Epithelial cell of esophagus (primary cell): Measurements from ENCODE around the gene SLX9.

ENCODE experiments used
- DNase-seq: peaks from one replicate; pipeline ENCODE4 v3.0.0; 2010; ENCODE audit warnings: low read depth
- H3K4me3 ChIP-seq: 2 replicates; pipeline ENCODE4 v1.5.1; 2011; ENCODE audit warnings: mild to moderate bottlenecking, low read length, control low read depth
- TF ChIP-seq, protein P1 (sequence below): IDR thresholded peaks from 2 replicates; pipeline ENCODE4 v1.5.1; 2011; ENCODE audit warnings: low read depth, mild to moderate bottlenecking, low read length, control low read depth, inconsistent platforms; ENCODE audit not compliant: insufficient read depth; ENCODE audit errors: missing control alignments

Gene SLX9

DNA sequence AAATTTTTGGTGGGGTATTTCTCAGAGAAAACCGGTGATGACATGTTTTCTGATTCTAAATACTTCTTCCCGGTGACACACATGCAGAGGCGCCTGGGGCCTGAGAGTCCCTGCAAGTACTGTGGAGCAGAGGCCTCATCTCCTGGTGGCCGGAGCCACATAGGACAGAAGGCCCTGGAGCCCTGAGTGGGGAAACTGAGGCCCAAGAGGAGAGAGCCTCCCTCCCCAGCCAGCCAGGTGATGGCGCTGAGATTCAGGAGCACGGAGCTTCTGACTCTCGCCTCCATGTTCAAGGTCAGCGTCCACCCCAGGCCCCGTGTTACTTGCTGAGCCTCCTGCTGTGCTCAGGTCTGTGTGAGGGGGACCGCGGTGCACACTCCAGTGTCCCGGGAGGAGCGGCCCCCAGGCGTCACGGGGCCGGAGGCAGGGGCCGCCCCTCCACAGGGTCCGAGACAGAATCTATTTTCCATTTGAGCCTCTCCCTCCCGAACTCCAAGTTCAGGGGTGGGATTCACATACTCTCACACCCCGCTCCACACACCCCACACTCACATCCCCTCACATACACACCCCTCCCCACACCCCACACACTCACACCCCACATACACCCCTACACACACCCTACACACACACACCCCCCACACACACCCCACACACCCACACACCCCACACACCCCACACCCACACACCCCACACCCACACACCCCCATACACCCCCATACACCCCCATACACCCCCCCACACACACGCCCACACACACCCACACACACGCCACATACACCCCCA is 43.8 kb downstream of the SLX9 start:
- DNase-seq, result no peak
- TF ChIP-seq, protein P1, sequence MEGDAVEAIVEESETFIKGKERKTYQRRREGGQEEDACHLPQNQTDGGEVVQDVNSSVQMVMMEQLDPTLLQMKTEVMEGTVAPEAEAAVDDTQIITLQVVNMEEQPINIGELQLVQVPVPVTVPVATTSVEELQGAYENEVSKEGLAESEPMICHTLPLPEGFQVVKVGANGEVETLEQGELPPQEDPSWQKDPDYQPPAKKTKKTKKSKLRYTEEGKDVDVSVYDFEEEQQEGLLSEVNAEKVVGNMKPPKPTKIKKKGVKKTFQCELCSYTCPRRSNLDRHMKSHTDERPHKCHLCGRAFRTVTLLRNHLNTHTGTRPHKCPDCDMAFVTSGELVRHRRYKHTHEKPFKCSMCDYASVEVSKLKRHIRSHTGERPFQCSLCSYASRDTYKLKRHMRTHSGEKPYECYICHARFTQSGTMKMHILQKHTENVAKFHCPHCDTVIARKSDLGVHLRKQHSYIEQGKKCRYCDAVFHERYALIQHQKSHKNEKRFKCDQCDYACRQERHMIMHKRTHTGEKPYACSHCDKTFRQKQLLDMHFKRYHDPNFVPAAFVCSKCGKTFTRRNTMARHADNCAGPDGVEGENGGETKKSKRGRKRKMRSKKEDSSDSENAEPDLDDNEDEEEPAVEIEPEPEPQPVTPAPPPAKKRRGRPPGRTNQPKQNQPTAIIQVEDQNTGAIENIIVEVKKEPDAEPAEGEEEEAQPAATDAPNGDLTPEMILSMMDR, result no peak
- H3K4me3 ChIP-seq, result no peak overlapping the region

DNA sequence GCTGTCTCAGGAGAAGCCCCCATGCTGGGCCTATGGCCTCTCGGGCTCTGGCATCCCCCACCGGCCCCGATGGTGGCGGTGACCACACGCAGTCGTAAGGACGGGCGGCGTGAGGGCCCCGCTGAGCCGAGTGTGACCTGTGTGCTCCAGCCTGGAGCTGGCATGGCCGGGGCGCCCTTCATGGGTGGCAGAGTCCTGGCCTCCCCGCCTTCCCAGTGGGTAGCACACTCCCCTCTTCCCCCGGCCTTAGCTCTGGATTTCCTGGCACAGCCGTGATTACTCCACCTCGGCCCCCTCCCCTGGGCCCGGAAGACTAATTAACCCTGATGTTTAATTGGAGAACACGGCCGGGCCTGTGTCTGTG is 44.6 kb downstream of the SLX9 start:
- TF ChIP-seq, protein P1, result no peak
- H3K4me3 ChIP-seq, result no peak overlapping the region
- no peak for DNase-seq

DNA sequence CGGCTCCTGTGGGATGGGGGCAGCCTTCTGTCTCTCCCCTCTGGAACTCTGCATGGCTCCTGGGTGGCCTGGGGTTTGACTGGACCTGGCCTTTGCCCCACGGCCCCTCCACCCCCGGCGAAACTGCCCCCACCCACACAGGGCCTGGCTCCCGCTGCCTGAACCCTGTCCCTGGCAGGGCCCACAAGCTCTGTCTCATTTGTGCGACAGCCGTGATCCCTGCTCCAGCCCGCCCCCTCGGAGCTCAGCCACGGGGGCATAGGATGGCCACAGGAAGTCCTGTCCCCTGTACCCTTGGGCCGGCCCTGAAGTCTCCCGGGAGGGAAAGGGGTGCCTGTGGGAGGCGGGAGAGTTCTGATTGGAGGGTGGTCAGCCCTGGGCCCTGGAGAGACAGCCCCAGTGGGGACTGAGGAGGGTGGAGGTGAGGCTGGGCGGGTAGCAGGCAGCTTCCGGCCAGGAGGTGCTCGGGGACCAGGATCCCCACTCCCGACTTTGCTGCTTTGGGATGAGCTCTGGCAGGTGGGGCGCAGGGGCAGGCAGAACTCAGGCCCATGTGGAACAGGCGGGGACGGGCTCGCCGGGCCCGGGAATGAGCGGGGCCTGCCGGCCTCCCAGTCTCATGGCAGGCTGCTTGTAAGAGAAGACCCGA is 45.1 kb downstream of the SLX9 start:
- no peak for DNase-seq
- TF ChIP-seq, protein P1, result no peak
- no peak overlapping the region for H3K4me3 ChIP-seq

DNA sequence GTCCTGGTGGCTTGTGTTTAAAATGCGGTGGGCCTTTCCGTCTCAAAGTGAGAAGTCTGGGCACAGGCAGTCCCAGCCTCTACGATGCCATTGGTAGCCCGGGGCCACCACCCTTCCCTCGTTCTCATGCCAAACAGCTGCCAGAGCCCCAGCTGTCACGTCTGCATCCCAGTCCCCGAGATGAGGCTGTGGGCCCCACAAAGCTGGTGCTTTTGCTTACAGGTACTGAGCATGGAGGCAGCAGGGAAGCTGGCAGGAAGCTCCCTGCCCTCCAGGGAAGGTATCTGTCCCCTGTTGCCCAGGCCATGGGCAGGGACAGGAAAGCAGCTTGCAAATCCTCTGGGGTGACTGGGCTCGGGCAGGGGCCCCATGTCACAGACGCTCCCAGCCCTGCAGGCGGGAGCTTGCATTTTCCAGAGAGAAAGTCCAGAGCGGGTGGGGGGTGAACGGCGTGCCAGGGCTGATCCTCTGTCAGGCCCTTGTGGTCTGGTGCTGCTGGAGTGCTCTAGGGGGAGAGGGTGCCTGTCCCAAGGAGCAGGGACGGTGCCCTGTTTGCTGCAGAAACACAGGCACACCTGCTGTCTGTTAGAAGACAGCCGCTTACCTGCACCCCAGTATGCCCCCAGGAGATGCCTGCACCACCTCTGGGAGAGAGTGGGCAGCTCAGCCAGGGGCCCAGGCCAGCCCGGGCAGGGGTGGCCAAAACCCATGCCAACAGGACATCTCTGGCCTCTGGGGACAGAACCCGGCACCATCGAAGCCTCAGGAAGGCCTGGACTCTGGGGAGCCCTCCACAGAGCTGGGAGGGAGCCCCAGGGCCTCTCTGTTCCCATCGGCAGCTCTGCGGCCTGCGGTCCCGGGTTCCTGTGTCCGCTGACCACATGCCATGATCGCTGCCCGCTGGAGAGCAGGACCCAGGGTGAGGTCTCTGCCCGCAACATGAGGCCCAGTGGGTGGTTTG is 45.9 kb downstream of the SLX9 start:
- H3K4me3 ChIP-seq, result no peak overlapping the region
- TF ChIP-seq, protein P1, result no peak
- DNase-seq, result no peak

DNA sequence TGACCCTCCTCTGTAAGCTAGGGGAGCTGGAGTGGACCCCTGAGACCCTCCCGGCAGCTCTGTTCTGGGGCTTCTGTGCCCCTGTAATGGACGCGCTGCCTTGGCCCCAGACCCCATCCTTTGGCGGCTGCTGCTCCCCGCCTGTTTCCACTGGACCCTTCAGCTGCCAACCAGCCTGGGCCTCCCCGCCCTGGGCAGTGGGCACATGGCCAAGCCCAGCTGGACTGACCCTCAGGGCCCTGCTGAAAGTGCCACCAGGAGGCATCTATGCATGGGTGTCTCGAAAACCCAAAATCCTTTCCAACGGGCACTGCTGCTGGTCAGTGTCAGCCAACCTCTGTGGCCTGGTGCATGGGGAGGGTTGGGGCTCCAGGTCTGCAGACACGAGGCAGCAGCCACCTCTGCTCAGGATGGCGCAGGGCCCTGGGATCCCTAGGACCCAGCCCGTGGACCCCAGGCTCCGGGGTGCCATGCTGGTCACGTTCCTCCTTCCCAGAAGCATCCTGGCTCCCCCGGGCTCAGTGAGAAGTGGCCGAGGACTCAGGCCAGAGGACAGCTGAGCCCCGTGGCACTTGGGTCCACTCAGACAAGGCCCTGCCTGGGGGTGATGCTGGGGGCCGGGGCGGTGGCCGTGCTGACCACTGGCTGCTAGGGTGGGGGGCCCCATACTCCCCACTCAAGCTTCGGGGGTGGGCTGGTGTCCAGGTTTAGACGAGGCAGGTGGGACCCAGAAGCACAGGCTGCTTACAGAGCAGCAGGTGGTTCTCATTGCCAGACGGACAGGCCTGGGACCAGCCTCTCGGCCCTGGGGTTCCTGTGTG is 46.9 kb downstream of the SLX9 start:
- H3K4me3 ChIP-seq, result no peak overlapping the region
- TF ChIP-seq, protein P1, result no peak
- no peak for DNase-seq

DNA sequence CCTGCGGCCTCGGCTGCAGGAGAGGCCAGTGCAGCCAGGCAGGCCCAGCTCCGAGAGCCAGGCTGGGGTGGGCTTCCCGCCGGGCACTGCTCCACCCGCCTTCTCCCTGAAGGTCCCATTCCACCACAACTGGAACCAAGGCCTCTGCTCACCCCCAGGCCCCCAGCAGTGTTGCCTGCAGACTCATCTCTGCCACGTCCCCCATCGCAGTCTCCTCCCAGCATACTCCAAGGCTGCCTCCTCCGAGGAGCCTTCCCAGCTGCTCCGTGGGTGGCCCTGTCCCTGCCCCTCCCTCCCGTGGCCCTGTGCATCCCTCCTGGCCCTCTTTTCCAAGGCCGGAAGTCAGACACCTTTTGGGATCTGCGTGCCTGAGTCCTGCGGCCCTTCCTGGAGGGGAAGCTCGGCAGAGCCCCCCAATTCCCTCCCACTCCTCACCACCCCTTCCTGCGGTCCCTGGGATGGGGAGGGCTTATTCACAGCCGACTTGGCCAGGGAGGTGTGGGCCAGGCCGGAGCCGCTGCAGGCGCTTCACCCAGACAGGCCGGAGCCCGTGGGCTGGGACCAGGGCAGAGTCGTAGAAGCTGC is 47.6 kb downstream of the SLX9 start:
- TF ChIP-seq, protein P1, result no peak
- no peak overlapping the region for H3K4me3 ChIP-seq
- DNase-seq, result no peak
